ENCODE measurements around the gene RASA1. TPM values are rescaled to one million over a fixed set of nuclear protein-coding genes. Genes with fewer than 3 reads are reported as not detected.

The RASA1 gene
- total RNA-seq, 1 donor from 2014 or later = 18.0 TPM

GRCh38 chr5:87347272-87347671 is 79.6 kb downstream of the RASA1 start:
- intact Hi-C loops (cut with micrococcal nuclease) = no loop called here
- no peak overlapping the region for H3K27ac ChIP-seq (replicated peaks)
- TF ChIP-seq CTCF (IDR thresholded peaks at IDR 0.05; ENCODE audit: borderline replicate concordance) = no peak
- no peak overlapping the region for H3K4me3 ChIP-seq
- peaks cover 34% of the 10 kb centered on the region for H3K36me3 ChIP-seq
- H3K27me3 ChIP-seq (ENCODE audit: low read depth) = no peaks in the 10 kb centered on the region
- H3K4me1 ChIP-seq = no peaks in the 10 kb centered on the region
- no peak for DNase-seq
- peaks cover 5% of the 10 kb centered on the region for H3K9me3 ChIP-seq (replicated peaks)

- H3K27ac ChIP-seq (replicated peaks) = no peak overlapping the region
- H3K4me3 ChIP-seq = no peak overlapping the region
- no peaks in the 10 kb centered on the region for H3K4me1 ChIP-seq
- H3K27me3 ChIP-seq (ENCODE audit: low read depth) = no peaks in the 10 kb centered on the region
- H3K36me3 ChIP-seq = peaks cover 29% of the 10 kb centered on the region
- peaks cover 5% of the 10 kb centered on the region for H3K9me3 ChIP-seq (replicated peaks)
- intact Hi-C loops (cut with micrococcal nuclease) = no loop called here
- TF ChIP-seq CTCF (IDR thresholded peaks at IDR 0.05; ENCODE audit: borderline replicate concordance) = no peak
- no peak for DNase-seq
Measured at GRCh38 chr5:87347841-87348240, 80.2 kb downstream of the RASA1 start.

- intact Hi-C loops (cut with micrococcal nuclease) = no loop called here
- Histone ChIP-seq H3K9me3 (replicated peaks) (no peaks in the 10 kb centered on the region), H3K27ac (replicated peaks) (no peak overlapping the region), H3K4me3 (no peak overlapping the region), H3K27me3 (ENCODE audit: low read depth) (no peaks in the 10 kb centered on the region), H3K36me3 (peaks cover 51% of the 10 kb centered on the region), H3K4me1 (no peaks in the 10 kb centered on the region)
- TF ChIP-seq CTCF (IDR thresholded peaks at IDR 0.05; ENCODE audit: borderline replicate concordance) = no peak
- DNase-seq = no peak
Measured at GRCh38 chr5:87354496-87354895, 86.8 kb downstream of the RASA1 start.

- H3K27me3 ChIP-seq (ENCODE audit: low read depth) = no peaks in the 10 kb centered on the region
- no peak for DNase-seq
- H3K4me1 ChIP-seq = peaks cover 5% of the 10 kb centered on the region
- intact Hi-C loops (cut with micrococcal nuclease) = no loop called here
- H3K4me3 ChIP-seq = no peak overlapping the region
- no peak for TF ChIP-seq CTCF (IDR thresholded peaks at IDR 0.05; ENCODE audit: borderline replicate concordance)
- H3K9me3 ChIP-seq (replicated peaks) = no peaks in the 10 kb centered on the region
- H3K27ac ChIP-seq (replicated peaks) = no peak overlapping the region
- H3K36me3 ChIP-seq = peaks cover 43% of the 10 kb centered on the region
Measured at GRCh38 chr5:87359106-87359505, 91.4 kb downstream of the RASA1 start.

GRCh38 chr5:87360132-87360531 is 92.4 kb downstream of the RASA1 start:
- H3K4me1 ChIP-seq = peaks cover 5% of the 10 kb centered on the region
- no peak for TF ChIP-seq CTCF (IDR thresholded peaks at IDR 0.05; ENCODE audit: borderline replicate concordance)
- DNase-seq = no peak
- H3K36me3 ChIP-seq = peaks cover 38% of the 10 kb centered on the region
- H3K27ac ChIP-seq (replicated peaks) = no peak overlapping the region
- H3K4me3 ChIP-seq = no peak overlapping the region
- intact Hi-C loops (cut with micrococcal nuclease) = no loop called here
- no peaks in the 10 kb centered on the region for H3K9me3 ChIP-seq (replicated peaks)
- no peaks in the 10 kb centered on the region for H3K27me3 ChIP-seq (ENCODE audit: low read depth)

GRCh38 chr5:87361031-87361445 is 93.4 kb downstream of the RASA1 start:
- TF ChIP-seq CTCF (IDR thresholded peaks at IDR 0.05; ENCODE audit: borderline replicate concordance) = no peak
- peaks cover 5% of the 10 kb centered on the region for H3K4me1 ChIP-seq
- no peak overlapping the region for H3K4me3 ChIP-seq
- DNase-seq = no peak
- H3K27me3 ChIP-seq (ENCODE audit: low read depth) = no peaks in the 10 kb centered on the region
- H3K9me3 ChIP-seq (replicated peaks) = no peaks in the 10 kb centered on the region
- intact Hi-C loops (cut with micrococcal nuclease) = no loop called here
- peaks cover 34% of the 10 kb centered on the region for H3K36me3 ChIP-seq
- H3K27ac ChIP-seq (replicated peaks) = no peak overlapping the region

All from left ventricle myocardium inferior (tissue), 1 donor.